Loucy (cell line): ENCODE results near the gene DVL3.
A peak's percentile ranks its signal among the peaks of the same experiment; 100 is the strongest.

ENCODE experiments used
- H2AFZ ChIP-seq: fragments of 200-600 bp; sonication (generic); 2 replicates; pipeline ENCODE4 v1.6.0; 2016; ENCODE audit warnings: antibody characterized with exemption, mild to moderate bottlenecking, low read length, moderate library complexity
- H3F3A ChIP-seq: fragments of 200-600 bp; 2 replicates; pipeline ENCODE4 v1.6.0; 2016; ENCODE audit warnings: antibody characterized with exemption, low read depth, mild to moderate bottlenecking
- H3K27me3 ChIP-seq: fragments of 200-600 bp; sonication (generic); 2 replicates; pipeline ENCODE4 v1.6.1; 2014; ENCODE audit warnings: low read length, mild to moderate bottlenecking; ENCODE audit not compliant: insufficient read depth, poor library complexity, severe bottlenecking
- H3K36me3 ChIP-seq: fragments of 200-600 bp; sonication (generic); 2 replicates; pipeline ENCODE4 v1.6.1; 2016; ENCODE audit warnings: low read length; ENCODE audit not compliant: insufficient read depth
- H3K4me1 ChIP-seq: fragments of 200-600 bp; sonication (generic); 2 replicates; pipeline ENCODE4 v1.5.1; 2014; ENCODE audit warnings: low read length, mild to moderate bottlenecking; ENCODE audit not compliant: insufficient read depth, poor library complexity, severe bottlenecking
- H3K4me2 ChIP-seq: fragments of 200-600 bp; sonication (generic); 2 replicates; pipeline ENCODE4 v1.6.0; 2014; ENCODE audit warnings: antibody characterized with exemption, low read length, low read depth, mild to moderate bottlenecking; ENCODE audit not compliant: poor library complexity, severe bottlenecking
- H3K4me3 ChIP-seq: fragments of 200-600 bp; sonication (generic); 2 replicates; pipeline ENCODE4 v1.5.1; 2014; ENCODE audit warnings: low read length, mild to moderate bottlenecking, mixed read lengths; ENCODE audit not compliant: poor library complexity, severe bottlenecking
- H3K79me2 ChIP-seq: fragments of 200-600 bp; sonication (generic); 2 replicates; pipeline ENCODE4 v1.6.1; 2014; ENCODE audit warnings: low read length; ENCODE audit not compliant: insufficient read depth
- H3K9ac ChIP-seq: fragments of 200-600 bp; sonication (generic); 2 replicates; pipeline ENCODE4 v1.6.0; 2014; ENCODE audit warnings: mild to moderate bottlenecking, low read depth, low read length, moderate library complexity; ENCODE audit not compliant: poor library complexity, severe bottlenecking
- H3K9me2 ChIP-seq: fragments of 200-600 bp; sonication (generic); replicated peaks from 2 replicates; pipeline ENCODE4 v1.6.1; 2016; ENCODE audit warnings: low read depth, low read length, mixed read lengths
- H3K9me3 ChIP-seq: fragments of 200-600 bp; sonication (generic); 2 replicates; pipeline ENCODE4 v1.6.1; 2014; ENCODE audit warnings: mild to moderate bottlenecking, antibody characterized with exemption, low read length, low read depth; ENCODE audit not compliant: insufficient read depth
- H4K20me1 ChIP-seq: fragments of 200-600 bp; sonication (generic); 2 replicates; pipeline ENCODE4 v1.6.0; 2014; ENCODE audit warnings: antibody characterized with exemption, low read length, mild to moderate bottlenecking; ENCODE audit not compliant: insufficient read depth, poor library complexity, severe bottlenecking
- CTCF ChIP-seq: fragments of 200-600 bp; sonication (generic); conservative IDR thresholded peaks from 2 replicates; pipeline ENCODE4 v1.5.1; 2014; ENCODE audit warnings: mild to moderate bottlenecking, antibody characterized with exemption, low read length
- EZH2phosphoT487 ChIP-seq: fragments of 200-600 bp; IDR thresholded peaks from 2 replicates; pipeline ENCODE4 v1.6.1; 2018; ENCODE audit warnings: antibody characterized with exemption, mild to moderate bottlenecking, moderate library complexity, borderline replicate concordance

Gene DVL3

DNA sequence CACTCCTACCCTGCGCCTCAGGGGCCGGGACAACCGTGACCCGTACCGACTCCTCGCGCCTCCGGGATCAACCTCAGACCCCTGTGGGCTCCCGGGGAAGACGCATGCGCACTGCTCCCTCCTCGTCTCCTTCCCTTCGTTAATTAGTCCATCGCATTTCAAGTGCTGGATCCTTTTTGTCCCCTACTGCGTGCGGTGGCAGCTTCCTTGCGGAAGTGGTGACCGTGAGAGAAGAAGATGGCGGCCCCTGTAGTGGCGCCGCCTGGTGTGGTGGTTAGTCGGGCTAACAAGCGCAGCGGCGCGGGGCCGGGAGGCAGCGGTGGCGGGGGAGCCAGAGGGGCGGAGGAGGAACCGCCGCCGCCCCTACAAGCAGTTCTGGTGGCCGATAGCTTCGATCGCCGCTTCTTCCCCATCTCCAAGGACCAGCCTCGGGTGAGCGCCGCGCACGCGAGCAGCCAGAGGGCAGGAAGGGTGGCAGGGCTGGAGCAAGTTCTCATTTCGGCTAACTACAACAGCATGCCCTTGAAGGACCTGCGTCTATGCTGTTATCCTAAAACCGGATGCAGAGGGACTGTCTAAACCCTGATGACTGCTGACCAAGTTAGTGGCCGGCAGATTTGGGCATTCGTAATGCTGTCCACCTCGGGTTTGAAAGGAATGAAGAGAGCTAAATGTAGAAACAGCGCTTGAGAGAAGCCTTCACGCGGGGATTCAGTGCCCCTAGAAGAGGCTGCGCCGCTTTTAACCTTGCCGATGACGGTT lies 19.8 kb upstream of the DVL3 start, which contains the start of gene EIF2B5:
TSS of gene EIF2B5 (plus strand) at position 210 of the 762 bp plus-strand sequence. CDS start at position 238, 28 bp downstream.
- TF ChIP-seq CTCF, result peak; percentile 38
- no peak for TF ChIP-seq EZH2phosphoT487

DNA sequence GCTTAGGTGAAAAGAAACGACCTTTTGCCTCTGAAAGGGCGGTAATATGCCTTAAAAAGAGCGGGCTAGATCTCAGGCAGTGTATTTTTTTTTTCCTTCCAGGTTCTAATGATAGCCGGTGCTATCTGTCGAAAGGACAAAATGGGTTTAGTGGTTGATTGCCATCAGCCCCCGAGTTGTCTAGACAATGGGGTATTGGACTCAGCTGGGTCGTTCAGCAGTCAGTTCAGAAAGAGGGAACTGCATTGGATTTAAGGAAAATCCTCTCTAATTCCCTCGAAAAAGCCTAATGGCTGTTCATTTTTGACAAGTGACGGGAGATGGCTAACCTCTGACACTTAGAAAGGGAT lies 19.3 kb upstream of the DVL3 start:
- Histone ChIP-seq H3K9me2 (no peaks in the 10 kb centered on the region), H3K4me2 (peak overlapping the region; percentile 88), H3K9me3 (no peaks in the 10 kb centered on the region), H3K4me1 (peaks cover 27% of the 10 kb centered on the region), H4K20me1 (peaks cover 21% of the 10 kb centered on the region), H3K36me3 (peaks cover 8% of the 10 kb centered on the region; the same call in 1 of the 2 replicates), H2AFZ (peak overlapping the region; percentile 96), H3K4me3 (peak overlapping the region; percentile 97), H3K79me2 (peaks cover 44% of the 10 kb centered on the region), H3K9ac (peak overlapping the region; percentile 94), H3F3A (no peaks in the 10 kb centered on the region), H3K27me3 (no peaks in the 10 kb centered on the region)
- TF ChIP-seq CTCF (no peak), EZH2phosphoT487 (no peak)

More for the DNA sequence above, 19.8 kb upstream of the DVL3 start, which contains the start of gene EIF2B5:
- peak within 1 kb of the TSS; percentile 94 for H3K9ac ChIP-seq
- peaks cover 27% of the 10 kb centered on the region for H3K4me1 ChIP-seq
- H3K9me3 ChIP-seq, result no peaks in the 10 kb centered on the region
- no peaks in the 10 kb centered on the region for H3F3A ChIP-seq
- H3K4me3 ChIP-seq, result peak within 1 kb of the TSS; percentile 97
- H2AFZ ChIP-seq, result peak within 1 kb of the TSS; percentile 96
- H3K9me2 ChIP-seq, result no peaks in the 10 kb centered on the region
- H3K27me3 ChIP-seq, result no peaks in the 10 kb centered on the region
- H3K79me2 ChIP-seq, result peaks cover 44% of the 10 kb centered on the region
- H4K20me1 ChIP-seq, result peaks cover 21% of the 10 kb centered on the region
- peak within 1 kb of the TSS; percentile 91 for H3K4me2 ChIP-seq
- H3K36me3 ChIP-seq, result peaks cover 2% of the 10 kb centered on the region; the same call in 1 of the 2 replicates

DNA sequence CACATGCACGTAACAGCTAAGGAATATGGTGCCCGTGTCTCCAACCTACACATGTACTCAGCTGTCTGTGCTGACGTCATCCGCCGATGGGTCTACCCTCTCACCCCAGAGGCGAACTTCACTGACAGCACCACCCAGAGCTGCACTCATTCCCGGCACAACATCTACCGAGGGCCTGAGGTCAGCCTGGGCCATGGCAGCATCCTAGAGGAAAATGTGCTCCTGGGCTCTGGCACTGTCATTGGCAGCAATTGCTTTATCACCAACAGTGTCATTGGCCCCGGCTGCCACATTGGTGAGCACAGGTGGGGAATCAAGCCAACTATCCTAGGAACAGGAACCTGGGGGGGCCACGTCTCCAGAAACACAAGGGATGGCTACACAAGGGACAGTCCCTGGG lies 14.7 kb upstream of the DVL3 start:
- no peak overlapping the region for H2AFZ ChIP-seq
- H3K9ac ChIP-seq, result no peak overlapping the region
- H3K79me2 ChIP-seq, result peaks cover 32% of the 10 kb centered on the region
- H3K27me3 ChIP-seq, result no peaks in the 10 kb centered on the region
- H3K36me3 ChIP-seq, result peaks cover 52% of the 10 kb centered on the region; the same call in 1 of the 2 replicates
- no peaks in the 10 kb centered on the region for H3F3A ChIP-seq
- H4K20me1 ChIP-seq, result peaks cover 19% of the 10 kb centered on the region
- H3K9me3 ChIP-seq, result no peaks in the 10 kb centered on the region
- no peaks in the 10 kb centered on the region for H3K9me2 ChIP-seq
- no peak overlapping the region for H3K4me3 ChIP-seq
- no peak overlapping the region for H3K4me2 ChIP-seq
- TF ChIP-seq EZH2phosphoT487 (no peak), CTCF (no peak)
- peaks cover 18% of the 10 kb centered on the region for H3K4me1 ChIP-seq
